ENCODE data around the gene MBTPS1. TPM values are rescaled to one million over a fixed set of nuclear protein-coding genes. Genes with fewer than 3 reads are reported as not detected.

Gene MBTPS1
- total and polyA plus RNA-seq, 4 donors: 21.1 to 65.0 (median 30.8) TPM

GRCh38 chr16:84095466-84095865, 21.3 kb downstream of the MBTPS1 start:
- H3K4me1 ChIP-seq (ENCODE audit: control insufficient read depth in 4 of 4, insufficient read depth in 4 of 4, low read length in 3 of 4): peaks cover 4 to 16% (median 14%) of the 10 kb centered on the region in 4 donors
- H3K27ac ChIP-seq (ENCODE audit: low read depth in 1 of 2, low read length in 2 of 2): no peak overlapping the region
- no peaks in the 10 kb centered on the region for H3K27me3 ChIP-seq (ENCODE audit: control insufficient read depth in 4 of 4, insufficient read depth in 4 of 4, low read length in 3 of 4)
- 94% methylated on average over 14 of the region's 14 CpGs for WGBS
- H3K9me3 ChIP-seq (ENCODE audit: control insufficient read depth in 4 of 4, low read length in 3 of 4): no peaks in the 10 kb centered on the region
- no peak for DNase-seq (ENCODE audit: low spot score)
- H3K36me3 ChIP-seq (ENCODE audit: control insufficient read depth in 4 of 4, insufficient read depth in 3 of 4, low read depth in 1 of 4, low read length in 3 of 4): peaks cover 9 to 54% (median 45%) of the 10 kb centered on the region in 4 donors
- H3K4me3 ChIP-seq (ENCODE audit: low read depth in 1 of 3, low read length in 3 of 3): no peak overlapping the region
- no peak overlapping the region for H3K9ac ChIP-seq (ENCODE audit: low read depth in 1 of 2, low read length in 2 of 2)
- no peak for TF ChIP-seq SP1 (IDR thresholded peaks at IDR 0.05)
- no peak for TF ChIP-seq FOXA2 (IDR thresholded peaks at IDR 0.05)
- no peak for TF ChIP-seq NR2F2 (IDR thresholded peaks at IDR 0.05)
- no peak for TF ChIP-seq EGR1 (IDR thresholded peaks at IDR 0.05; ENCODE audit: low read depth in 2 of 2)
- TF ChIP-seq FOXA1 (IDR thresholded peaks at IDR 0.05): no peak
- TF ChIP-seq GABPA (IDR thresholded peaks at IDR 0.05 in 1 of 2, conservative IDR thresholded peaks at IDR 0.05 in 1 of 2): no peak
- TF ChIP-seq RXRA (IDR thresholded peaks at IDR 0.05): no peak

GRCh38 chr16:84093879-84094270, 22.9 kb downstream of the MBTPS1 start:
- peaks cover 6 to 69% (median 54%) of the 10 kb centered on the region in 4 donors for H3K36me3 ChIP-seq (ENCODE audit: control insufficient read depth in 4 of 4, insufficient read depth in 3 of 4, low read depth in 1 of 4, low read length in 3 of 4)
- no peak for DNase-seq (ENCODE audit: low spot score)
- no peak for TF ChIP-seq EGR1 (IDR thresholded peaks at IDR 0.05; ENCODE audit: low read depth in 2 of 2)
- TF ChIP-seq TAF1 (conservative IDR thresholded peaks at IDR 0.05): no peak
- TF ChIP-seq NR2F2 (IDR thresholded peaks at IDR 0.05): no peak
- no peak for TF ChIP-seq GABPA (IDR thresholded peaks at IDR 0.05 in 1 of 2, conservative IDR thresholded peaks at IDR 0.05 in 1 of 2)
- no peak for TF ChIP-seq FOXA2 (IDR thresholded peaks at IDR 0.05)
- no peak for TF ChIP-seq FOXA1 (IDR thresholded peaks at IDR 0.05)
- TF ChIP-seq JUND (IDR thresholded peaks at IDR 0.05): no peak
- no peak for TF ChIP-seq CTCF (IDR thresholded peaks at IDR 0.05; ENCODE audit: low read depth, low read length, missing input control)
- no peak for TF ChIP-seq RXRA (IDR thresholded peaks at IDR 0.05)

GRCh38 chr16:84093120-84093878, 23.4 kb downstream of the MBTPS1 start:
- H3K27ac ChIP-seq (ENCODE audit: low read depth in 1 of 2, low read length in 2 of 2): no peak overlapping the region
- peaks cover 6 to 72% (median 54%) of the 10 kb centered on the region in 4 donors for H3K36me3 ChIP-seq (ENCODE audit: control insufficient read depth in 4 of 4, insufficient read depth in 3 of 4, low read depth in 1 of 4, low read length in 3 of 4)
- DNase-seq (ENCODE audit: low spot score): no peak
- WGBS: 92% methylated on average over 16 of the region's 16 CpGs
- H3K9ac ChIP-seq (ENCODE audit: low read depth in 1 of 2, low read length in 2 of 2): no peak overlapping the region
- H3K4me3 ChIP-seq (ENCODE audit: low read depth in 1 of 3, low read length in 3 of 3): no peak overlapping the region
- H3K9me3 ChIP-seq (ENCODE audit: control insufficient read depth in 4 of 4, low read length in 3 of 4): no peaks in the 10 kb centered on the region
- peaks cover 4 to 16% (median 14%) of the 10 kb centered on the region in 4 donors for H3K4me1 ChIP-seq (ENCODE audit: control insufficient read depth in 4 of 4, insufficient read depth in 4 of 4, low read length in 3 of 4)
- H3K27me3 ChIP-seq (ENCODE audit: control insufficient read depth in 4 of 4, insufficient read depth in 4 of 4, low read length in 3 of 4): no peaks in the 10 kb centered on the region
- no peak for TF ChIP-seq JUND (IDR thresholded peaks at IDR 0.05)
- no peak for TF ChIP-seq NR2F2 (IDR thresholded peaks at IDR 0.05)
- TF ChIP-seq CTCF (IDR thresholded peaks at IDR 0.05; ENCODE audit: low read depth, low read length, missing input control): no peak
- TF ChIP-seq YY1 (IDR thresholded peaks at IDR 0.05): no peak
- TF ChIP-seq MAX (IDR thresholded peaks at IDR 0.05): no peak
- no peak for TF ChIP-seq HNF4A (conservative IDR thresholded peaks at IDR 0.05)
- TF ChIP-seq FOXA2 (IDR thresholded peaks at IDR 0.05): no peak
- TF ChIP-seq ATF3 (IDR thresholded peaks at IDR 0.05): no peak
- TF ChIP-seq GABPA (IDR thresholded peaks at IDR 0.05 in 1 of 2, conservative IDR thresholded peaks at IDR 0.05 in 1 of 2): no peak
- TF ChIP-seq FOXA1 (IDR thresholded peaks at IDR 0.05): no peak
- no peak for TF ChIP-seq TAF1 (conservative IDR thresholded peaks at IDR 0.05)
- TF ChIP-seq ZBTB33 (IDR thresholded peaks at IDR 0.05): no peak
- TF ChIP-seq RAD21 (IDR thresholded peaks at IDR 0.05): no peak
- no peak for TF ChIP-seq RXRA (IDR thresholded peaks at IDR 0.05)
- TF ChIP-seq EGR1 (IDR thresholded peaks at IDR 0.05; ENCODE audit: low read depth in 2 of 2): no peak

More at GRCh38 chr16:84093879-84094270, 22.9 kb downstream of the MBTPS1 start:
- H3K27me3 ChIP-seq (ENCODE audit: control insufficient read depth in 4 of 4, insufficient read depth in 4 of 4, low read length in 3 of 4): no peaks in the 10 kb centered on the region
- no peak overlapping the region for H3K4me3 ChIP-seq (ENCODE audit: low read depth in 1 of 3, low read length in 3 of 3)
- H3K27ac ChIP-seq (ENCODE audit: low read depth in 1 of 2, low read length in 2 of 2): no peak overlapping the region
- H3K9me3 ChIP-seq (ENCODE audit: control insufficient read depth in 4 of 4, low read length in 3 of 4): no peaks in the 10 kb centered on the region
- over 99% methylated on average over 4 of the region's 4 CpGs for WGBS
- peaks cover 4 to 16% (median 14%) of the 10 kb centered on the region in 4 donors for H3K4me1 ChIP-seq (ENCODE audit: control insufficient read depth in 4 of 4, insufficient read depth in 4 of 4, low read length in 3 of 4)
- H3K9ac ChIP-seq (ENCODE audit: low read depth in 1 of 2, low read length in 2 of 2): no peak overlapping the region

All from liver (tissue), 9 donors.